Endothelial cell of umbilical vein (primary cell): Measurements from ENCODE around the gene SH3BGRL3.

Experiments used
- EZH2 ChIP-seq: IDR thresholded peaks from 2 replicates; pipeline ENCODE4 v1.6.1; 2012; ENCODE audit warnings: borderline replicate concordance, low read depth, mild to moderate bottlenecking, moderate library complexity, low read length, inconsistent platforms; ENCODE audit not compliant: severe bottlenecking
- JUN ChIP-seq: IDR thresholded peaks from 2 replicates; pipeline ENCODE4 v1.6.1; 2011; ENCODE audit warnings: borderline replicate concordance, low read depth; ENCODE audit not compliant: insufficient read length, insufficient read depth
- MYC ChIP-seq: IDR thresholded peaks from one replicate; pipeline ENCODE4 v1.6.1; 2011; ENCODE audit warnings: mild to moderate bottlenecking, low read depth, low read length
- POLR2A ChIP-seq: IDR thresholded peaks from 2 replicates; pipeline ENCODE4 v1.6.1; 2012; ENCODE audit warnings: low read depth, mild to moderate bottlenecking, control low read depth, low read length
- TF ChIP-seq, protein P1 (sequence below), 2 donors: IDR thresholded peaks; 1 replicate in 1 of 2; 2 replicates in 1 of 2; pipeline ENCODE4 v1.5.1; 2011; ENCODE audit warnings: low read length in 2 of 2, mild to moderate bottlenecking in 2 of 2, moderate library complexity in 2 of 2, control low read depth in 1 of 2, inconsistent platforms in 1 of 2, low read depth in 1 of 2; ENCODE audit not compliant: insufficient read depth in 1 of 2; ENCODE audit errors: extremely low read depth in 1 of 2

GRCh38 chr1:26324550-26324949 lies 44.7 kb downstream of the SH3BGRL3 start:
- TF ChIP-seq POLR2A (no peak), EZH2 (no peak), JUN (no peak), MYC (no peak)
- TF ChIP-seq, protein P1, sequence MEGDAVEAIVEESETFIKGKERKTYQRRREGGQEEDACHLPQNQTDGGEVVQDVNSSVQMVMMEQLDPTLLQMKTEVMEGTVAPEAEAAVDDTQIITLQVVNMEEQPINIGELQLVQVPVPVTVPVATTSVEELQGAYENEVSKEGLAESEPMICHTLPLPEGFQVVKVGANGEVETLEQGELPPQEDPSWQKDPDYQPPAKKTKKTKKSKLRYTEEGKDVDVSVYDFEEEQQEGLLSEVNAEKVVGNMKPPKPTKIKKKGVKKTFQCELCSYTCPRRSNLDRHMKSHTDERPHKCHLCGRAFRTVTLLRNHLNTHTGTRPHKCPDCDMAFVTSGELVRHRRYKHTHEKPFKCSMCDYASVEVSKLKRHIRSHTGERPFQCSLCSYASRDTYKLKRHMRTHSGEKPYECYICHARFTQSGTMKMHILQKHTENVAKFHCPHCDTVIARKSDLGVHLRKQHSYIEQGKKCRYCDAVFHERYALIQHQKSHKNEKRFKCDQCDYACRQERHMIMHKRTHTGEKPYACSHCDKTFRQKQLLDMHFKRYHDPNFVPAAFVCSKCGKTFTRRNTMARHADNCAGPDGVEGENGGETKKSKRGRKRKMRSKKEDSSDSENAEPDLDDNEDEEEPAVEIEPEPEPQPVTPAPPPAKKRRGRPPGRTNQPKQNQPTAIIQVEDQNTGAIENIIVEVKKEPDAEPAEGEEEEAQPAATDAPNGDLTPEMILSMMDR (IDR thresholded peaks at IDR 0.05; ENCODE audit: extremely low read depth in 1 of 2, insufficient read depth in 1 of 2, low read depth in 1 of 2, low read length in 2 of 2), result no peak
